ENCODE data around the gene ITPRIP.

ITPRIP gene

GRCh38 chr10:104337985-104338735, at the start of gene ITPRIP:
ITPRIP (minus strand) TSS chr10:104338465; CDS start chr10:104316051, 22,414 bp downstream.
- peak within 1 kb of the TSS; percentile 89 for H3K27ac ChIP-seq
- peak; percentile 31 for TF ChIP-seq CTCF (conservative IDR thresholded peaks at IDR 0.05)

GRCh38 chr10:104387130-104387888, 49.0 kb upstream of the ITPRIP start:
- no peak overlapping the region for H3K27ac ChIP-seq
- no peak for TF ChIP-seq CTCF (conservative IDR thresholded peaks at IDR 0.05)

- no peak for TF ChIP-seq CTCF (conservative IDR thresholded peaks at IDR 0.05)
- no peak overlapping the region for H3K27ac ChIP-seq
Observed at GRCh38 chr10:104380336-104380735, 42.1 kb upstream of the ITPRIP start.

GRCh38 chr10:104376784-104377300, 38.6 kb upstream of the ITPRIP start:
- no peak overlapping the region for H3K27ac ChIP-seq
- no peak for TF ChIP-seq CTCF (conservative IDR thresholded peaks at IDR 0.05)

GRCh38 chr10:104374591-104374990, 36.3 kb upstream of the ITPRIP start:
- no peak for TF ChIP-seq CTCF (conservative IDR thresholded peaks at IDR 0.05)
- H3K27ac ChIP-seq = no peak overlapping the region

GRCh38 chr10:104371753-104372152, 33.5 kb upstream of the ITPRIP start:
- no peak overlapping the region for H3K27ac ChIP-seq
- TF ChIP-seq CTCF (conservative IDR thresholded peaks at IDR 0.05) = no peak

GRCh38 chr10:104368381-104368780, 30.1 kb upstream of the ITPRIP start:
- H3K27ac ChIP-seq = peak overlapping the region; percentile 2; the same call in 1 of the 2 replicates
- TF ChIP-seq CTCF (conservative IDR thresholded peaks at IDR 0.05) = no peak

Measured in VCaP (cell line).